SK-N-SH (cell line): Measurements from ENCODE around the gene CCDC15. TPM values are rescaled to one million over a fixed set of nuclear protein-coding genes. Genes with fewer than 3 reads are reported as not detected.

Experiments
- CTCF ChIA-PET: fragments of 300-600, 350-600 bp; formaldehyde crosslinking; extraction: SDS; loops from one replicate; lab custom pipeline; 2021; lab: Yijun Ruan, JAX
- POLR2A ChIA-PET: fragments of 350-600 bp; sonication (Branson Sonifier 250); formaldehyde crosslinking; extraction: SDS; loops from one replicate; lab custom pipeline; 2020; ENCODE audit warnings: antibody characterized with exemption, inconsistent platforms; lab: Yijun Ruan, JAX
- DNase-seq: peaks from one replicate; pipeline ENCODE4 v3.0.0; 2012
- H2AFZ ChIP-seq: fragments of 200-600 bp; sonication (generic); 2 replicates; pipeline ENCODE4 v1.8.1; 2016; ENCODE audit warnings: antibody characterized with exemption, mild to moderate bottlenecking, low read depth
- H3F3A ChIP-seq: fragments of 200-600 bp; sonication (generic); replicated peaks from 2 replicates; pipeline ENCODE3; 2016; ENCODE audit warnings: antibody characterized with exemption, mild to moderate bottlenecking; ENCODE audit not compliant: insufficient read depth
- H3K27ac ChIP-seq, 2 experiments: fragments of 200-500 bp in 1 of 2; fragments of 200-600 bp in 1 of 2; sonication (Bioruptor generic) in 1 of 2; sonication (generic), shearing (Covaris generic) in 1 of 2; 2 replicates each; pipeline versions ENCODE4 v1.5.1 to v1.6.1; 2014 to 2016; ENCODE audit warnings: low read depth in 2 of 2, inconsistent platforms in 1 of 2, low read length in 1 of 2, mild to moderate bottlenecking in 1 of 2, mixed read lengths in 1 of 2
- H3K27me3 ChIP-seq: fragments of 200-600 bp; sonication (generic), shearing (Covaris generic); 2 replicates; pipeline ENCODE4 v1.6.1; 2016; ENCODE audit warnings: mixed run types; ENCODE audit not compliant: insufficient read depth
- H3K36me3 ChIP-seq, 2 experiments: fragments of 200-500 bp in 1 of 2; fragments of 200-600 bp in 1 of 2; sonication (Bioruptor generic) in 1 of 2; sonication (generic) in 1 of 2; replicated peaks in 1 of 2; 2 replicates each; pipeline versions ENCODE3 to v1.5.1; 2014 to 2016; ENCODE audit warnings: low read length in 1 of 2, mild to moderate bottlenecking in 1 of 2; ENCODE audit not compliant: insufficient read depth in 2 of 2, control insufficient read depth in 1 of 2
- H3K4me1 ChIP-seq, 2 experiments: fragments of 200-500 bp in 1 of 2; fragments of 200-600 bp in 1 of 2; sonication (Bioruptor generic) in 1 of 2; sonication (generic), shearing (Covaris generic) in 1 of 2; 2 replicates each; pipeline versions ENCODE4 v1.5.1 to v1.6.1; 2014 to 2016; ENCODE audit warnings: low read depth in 1 of 2, low read length in 1 of 2, mixed run types in 1 of 2; ENCODE audit not compliant: insufficient read depth in 2 of 2, control insufficient read depth in 1 of 2
- H3K4me2 ChIP-seq: fragments of 200-600 bp; sonication (generic), shearing (Covaris generic); 2 replicates; pipeline ENCODE4 v1.6.1; 2017; ENCODE audit warnings: mixed run types
- H3K4me3 ChIP-seq, 2 experiments: fragments of 200-500 bp in 1 of 2; fragments of 200-600 bp in 1 of 2; sonication (Bioruptor generic) in 1 of 2; sonication (generic), shearing (Covaris generic) in 1 of 2; 2 replicates each; pipeline versions ENCODE4 v1.5.1 to v1.8.1; 2014 to 2016; ENCODE audit warnings: low read depth in 2 of 2, inconsistent platforms in 1 of 2, low read length in 1 of 2, mild to moderate bottlenecking in 1 of 2, mixed read lengths in 1 of 2, moderate library complexity in 1 of 2
- H3K79me2 ChIP-seq: fragments of 200-600 bp; sonication (generic); 2 replicates; pipeline ENCODE4 v1.8.1; 2017; ENCODE audit warnings: mild to moderate bottlenecking; ENCODE audit not compliant: insufficient read depth
- H3K9ac ChIP-seq: fragments of 200-600 bp; sonication (generic); 2 replicates; pipeline ENCODE4 v1.6.1; 2017; ENCODE audit warnings: mixed run types
- H3K9me2 ChIP-seq: fragments of 200-600 bp; sonication (generic); 2 replicates; pipeline ENCODE4 v1.6.1; 2017; ENCODE audit warnings: mixed run types
- H3K9me3 ChIP-seq: fragments of 200-600 bp; sonication (generic); 2 replicates; pipeline ENCODE4 v1.6.1; 2017; ENCODE audit warnings: mixed run types, mild to moderate bottlenecking, moderate library complexity
- H4K20me1 ChIP-seq: fragments of 200-600 bp; sonication (generic); 2 replicates; pipeline ENCODE4 v1.6.1; 2017; ENCODE audit warnings: mild to moderate bottlenecking, mixed run types; ENCODE audit not compliant: insufficient read depth
- CHD2 ChIP-seq: fragments of 150-350 bp; IDR thresholded peaks from 2 replicates; pipeline ENCODE4 v1.6.1; 2018; ENCODE audit warnings: low read length; ENCODE audit not compliant: partially characterized antibody
- ELF1 ChIP-seq: IDR thresholded peaks from 2 replicates; pipeline ENCODE4 v1.4.0; 2012
- GABPA ChIP-seq: IDR thresholded peaks from 2 replicates; pipeline ENCODE4 v1.4.0; 2012; ENCODE audit warnings: low read depth, mild to moderate bottlenecking
- MAX ChIP-seq: IDR thresholded peaks from 2 replicates; pipeline ENCODE4 v1.4.0; 2012; ENCODE audit warnings: low read depth
- MXI1 ChIP-seq: IDR thresholded peaks from 2 replicates; pipeline ENCODE4 v1.6.1; 2012; ENCODE audit warnings: mild to moderate bottlenecking, low read depth, low read length, improper control_type of control experiment
- NFIC ChIP-seq: IDR thresholded peaks from 2 replicates; pipeline ENCODE4 v1.4.0; 2012; ENCODE audit warnings: borderline replicate concordance
- NRF1 ChIP-seq: IDR thresholded peaks from 2 replicates; pipeline ENCODE4 v1.6.1; 2012; ENCODE audit warnings: low read depth, mild to moderate bottlenecking, low read length
- PBX3 ChIP-seq: IDR thresholded peaks from 2 replicates; pipeline ENCODE4; 2012
- POLR2AphosphoS5 ChIP-seq: IDR thresholded peaks from 2 replicates; pipeline ENCODE4 v1.6.1; 2012; ENCODE audit warnings: low read depth, low read length
- RCOR1 ChIP-seq: fragments of 150-350 bp; IDR thresholded peaks from 2 replicates; pipeline ENCODE4 v1.6.1; 2017; ENCODE audit warnings: antibody characterized with exemption, low read length
- REST ChIP-seq: IDR thresholded peaks from 2 replicates; pipeline ENCODE4 v1.6.1; 2012; ENCODE audit warnings: mild to moderate bottlenecking, low read depth, low read length, moderate library complexity
- RXRA ChIP-seq: IDR thresholded peaks from 2 replicates; pipeline ENCODE4 v1.4.0; 2012; ENCODE audit warnings: low read depth, mild to moderate bottlenecking, borderline replicate concordance
- SIN3A ChIP-seq: IDR thresholded peaks from 2 replicates; pipeline ENCODE4 v1.6.1; 2012; ENCODE audit warnings: low read depth, mild to moderate bottlenecking, low read length, moderate library complexity, borderline replicate concordance
- TAF1 ChIP-seq: IDR thresholded peaks from 2 replicates; pipeline ENCODE4 v1.6.1; 2012; ENCODE audit warnings: low read depth, mild to moderate bottlenecking, low read length, moderate library complexity, borderline replicate concordance
- YY1 ChIP-seq: IDR thresholded peaks from 2 replicates; pipeline ENCODE4 v1.4.0; 2012; ENCODE audit warnings: low read depth, mild to moderate bottlenecking
- WGBS: methylation state at CpG from one replicate; pipeline ENCODE4 v1.1.6; 2017; ENCODE audit warnings: low lambda C conversion rate; 5-methylcytosine and 5-hydroxymethylcytosine counted together
- polyA plus RNA-seq, 3 experiments: library from polyadenylated mRNA; depleted of rRNA; stranded (reverse); fragments of >200 nt; gene quantifications; 2 replicates each; pipeline ENCODE4 v1.2.3, GENCODE V29; 2012

The CCDC15 gene
- polyA plus RNA-seq (2012; rRNA removed), result 0.69 and 0.91 TPM in 2 replicates
- polyA plus RNA-seq (2012; cell fraction: cytosol; rRNA removed), result 0.88 and 1.0 TPM in 2 replicates
- polyA plus RNA-seq (2012; cell fraction: nucleus; rRNA removed), result 0.76 and 1.2 TPM in 2 replicates

GRCh38 chr11:124953753-124954589 is at the start of gene CCDC15:
Gene CCDC15 (plus strand): TSS chr11:124954202. CDS start chr11:124954733, 531 bp downstream.
- DNase-seq, result peak; percentile 90
- Histone ChIP-seq H3K27me3 (no peaks in the 10 kb centered on the region), H3K9me2 (no peaks in the 10 kb centered on the region), H3K27ac (peak within 1 kb of the TSS; percentile 84 to 97), H3K9me3 (no peaks in the 10 kb centered on the region), H4K20me1 (no peaks in the 10 kb centered on the region), H3F3A (no peaks in the 10 kb centered on the region), H3K9ac (peak within 1 kb of the TSS; percentile 80), H3K4me1 (peaks cover 6 to 7% of the 10 kb centered on the region in 2 experiments; a peak in 3 of 4 replicates), H3K4me2 (peak within 1 kb of the TSS; percentile 82), H3K4me3 (peak within 1 kb of the TSS; percentile 84 to 86), H3K36me3 (no peaks in the 10 kb centered on the region), H3K79me2 (peaks cover 5% of the 10 kb centered on the region; the same call in 1 of the 2 replicates), H2AFZ (peak within 1 kb of the TSS; percentile 99)
- peak; percentile 75 for TF ChIP-seq CHD2
- peak; percentile 88 for TF ChIP-seq MAX
- peak; percentile 95 for TF ChIP-seq MXI1
- TF ChIP-seq RXRA, result no peak
- peak; percentile 97 for TF ChIP-seq GABPA
- TF ChIP-seq ELF1, result peak; percentile 47
- TF ChIP-seq SIN3A, result peak; percentile 97
- 0 out of 2 replicates have a peak, but pooled peaks have one; percentile 19 for TF ChIP-seq NRF1
- peak; percentile 86 for TF ChIP-seq TAF1
- peak; percentile 90 for TF ChIP-seq POLR2AphosphoS5
- TF ChIP-seq NFIC, result peak; percentile 30; the same call in 1 of the 2 replicates
- TF ChIP-seq PBX3, result peak; percentile 31; the same call in 1 of the 2 replicates
- 0 out of 2 replicates have a peak, but pooled peaks have one; percentile 32 for TF ChIP-seq REST
- TF ChIP-seq YY1, result no peak; the same call in 1 of the 2 replicates
- TF ChIP-seq RCOR1, result no peak
- ChIA-PET POLR2A (interaction anchor here (0.6 to 2.3 kb wide), 8 partner anchors 12 to 457 kb away, joined by 3 to 15 read pairs (median 4); partner anchors contain the start of gene MSANTD2), CTCF (interaction anchor here (0.6 to 2.7 kb wide), 7 partner anchors 10 to 450 kb away, joined by 3 to 16 read pairs (median 3); partner anchors contain the start of gene HEPACAM)
- 2% methylated on average over 30 of the region's 54 CpGs for WGBS
